ENCODE data around the gene PTH2R. TPM values are rescaled to one million over a fixed set of nuclear protein-coding genes. Genes with fewer than 3 reads are reported as not detected.

PTH2R gene
- total RNA-seq, 1 experiment from 2014 or later, result not detected

GRCh38 chr2:208490492-208490891, 83.9 kb downstream of the PTH2R start:
- TF ChIP-seq EZH2 (IDR thresholded peaks at IDR 0.05; ENCODE audit: borderline replicate concordance, low read depth, low read length, poor library complexity, severe bottlenecking) (no peak), CTCF (conservative IDR thresholded peaks at IDR 0.05; ENCODE audit: low read depth, low read length) (no peak)
- intact Hi-C loops (cut with micrococcal nuclease; ENCODE audit: unreplicated experiment), result no loop called here
- DNase-seq (ENCODE audit: low spot score), result no peak
- no peak overlapping the region for H3K27ac ChIP-seq (ENCODE audit: low read depth, low read length, poor library complexity, severe bottlenecking)
- ChIA-PET POLR2A (ENCODE audit: low non-redundant PET) (interaction anchor here (0.7 kb wide), 1 partner anchor 49 kb away, joined by 4 read pairs; no protein-coding TSS in a partner anchor), CTCF (no interaction called here)
- BruUV-seq (replicated peaks), result no TSS peak
- H3K4me3 ChIP-seq (ENCODE audit: low read depth, low read length, poor library complexity, severe bottlenecking), result no peak overlapping the region
- no peaks in the 10 kb centered on the region for H3K36me3 ChIP-seq (ENCODE audit: insufficient read depth, low read length, poor library complexity, severe bottlenecking)
- H3K27me3 ChIP-seq (replicated peaks; ENCODE audit: insufficient read depth, low read depth, low read length, poor library complexity), result peaks cover 21% of the 10 kb centered on the region
- H3K4me1 ChIP-seq (ENCODE audit: insufficient read depth, low read length, poor library complexity, severe bottlenecking), result no peaks in the 10 kb centered on the region
- no peaks in the 10 kb centered on the region for H3K9me3 ChIP-seq (ENCODE audit: low read depth, low read length, poor library complexity, severe bottlenecking)

- DNase-seq (ENCODE audit: low spot score), result no peak
- Histone ChIP-seq H3K4me1 (ENCODE audit: insufficient read depth, low read length, poor library complexity, severe bottlenecking) (no peaks in the 10 kb centered on the region), H3K36me3 (ENCODE audit: insufficient read depth, low read length, poor library complexity, severe bottlenecking) (no peaks in the 10 kb centered on the region), H3K4me3 (ENCODE audit: low read depth, low read length, poor library complexity, severe bottlenecking) (no peak overlapping the region), H3K9me3 (ENCODE audit: low read depth, low read length, poor library complexity, severe bottlenecking) (no peaks in the 10 kb centered on the region), H3K27me3 (replicated peaks; ENCODE audit: insufficient read depth, low read depth, low read length, poor library complexity) (peaks cover 21% of the 10 kb centered on the region), H3K27ac (ENCODE audit: low read depth, low read length, poor library complexity, severe bottlenecking) (no peak overlapping the region)
- BruUV-seq (replicated peaks), result no TSS peak
- ChIA-PET CTCF (no interaction called here), POLR2A (ENCODE audit: low non-redundant PET) (no interaction called here)
- intact Hi-C loops (cut with micrococcal nuclease; ENCODE audit: unreplicated experiment), result no loop called here
- TF ChIP-seq EZH2 (IDR thresholded peaks at IDR 0.05; ENCODE audit: borderline replicate concordance, low read depth, low read length, poor library complexity, severe bottlenecking) (no peak), CTCF (conservative IDR thresholded peaks at IDR 0.05; ENCODE audit: low read depth, low read length) (no peak)
Measured at GRCh38 chr2:208491641-208492040, 85.0 kb downstream of the PTH2R start.

DNA sequence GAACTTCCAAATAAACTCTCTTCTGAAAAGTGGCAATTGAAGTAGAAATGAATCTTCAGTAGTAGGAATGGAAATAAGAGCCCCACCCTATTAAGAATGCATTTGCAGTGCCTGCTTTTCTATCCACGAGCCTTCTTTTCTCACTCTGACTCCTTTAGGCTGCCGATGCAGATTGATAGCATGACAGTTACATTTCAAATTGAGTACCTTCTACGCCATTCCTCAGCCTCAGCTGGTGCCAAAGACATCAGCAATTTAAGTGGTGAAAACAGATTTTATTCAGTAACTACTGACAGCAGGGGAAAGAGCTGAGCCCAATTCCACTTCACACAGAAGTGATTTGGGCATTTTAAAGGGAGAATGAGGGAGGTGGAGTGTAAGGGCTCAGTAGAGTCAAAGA, 85.5 kb downstream of the PTH2R start:
- intact Hi-C loops (cut with micrococcal nuclease; ENCODE audit: unreplicated experiment), result no loop called here
- POLR2A ChIA-PET (ENCODE audit: low non-redundant PET), result no interaction called here
- TF ChIP-seq EZH2 (IDR thresholded peaks at IDR 0.05; ENCODE audit: borderline replicate concordance, low read depth, low read length, poor library complexity, severe bottlenecking) (no peak), CTCF (conservative IDR thresholded peaks at IDR 0.05; ENCODE audit: low read depth, low read length) (no peak)
- DNase-seq (ENCODE audit: low spot score), result no peak
- no TSS peak for BruUV-seq (replicated peaks)
- no peak overlapping the region for H3K4me3 ChIP-seq (ENCODE audit: low read depth, low read length, poor library complexity, severe bottlenecking)
- H3K27me3 ChIP-seq (replicated peaks; ENCODE audit: insufficient read depth, low read depth, low read length, poor library complexity), result peaks cover 21% of the 10 kb centered on the region
- CTCF ChIA-PET, result no interaction called here
- H3K36me3 ChIP-seq (ENCODE audit: insufficient read depth, low read length, poor library complexity, severe bottlenecking), result no peaks in the 10 kb centered on the region
- no peaks in the 10 kb centered on the region for H3K4me1 ChIP-seq (ENCODE audit: insufficient read depth, low read length, poor library complexity, severe bottlenecking)
- no peak overlapping the region for H3K27ac ChIP-seq (ENCODE audit: low read depth, low read length, poor library complexity, severe bottlenecking)
- no peaks in the 10 kb centered on the region for H3K9me3 ChIP-seq (ENCODE audit: low read depth, low read length, poor library complexity, severe bottlenecking)
